ENCODE results near the gene ERFE. TPM values are rescaled to one million over a fixed set of nuclear protein-coding genes. Genes with fewer than 3 reads are reported as not detected.

Gene ERFE
- total and polyA plus RNA-seq, 10 of the 15 experiments (the other 5 are each of a cell fraction or from before 2014, with no cell fraction given), result not detected

- H2AFZ ChIP-seq (ENCODE audit: control insufficient read depth, low read depth, low read length), result no peak overlapping the region
- H3K9ac ChIP-seq (ENCODE audit: control insufficient read depth, insufficient read depth, low read length), result no peak overlapping the region
- FAIRE-seq (no peak), ATAC-seq (no peak), DNase-seq (ENCODE audit: low read depth, low spot score) (no peak)
- H3K4me1 ChIP-seq (ENCODE audit: control insufficient read depth, insufficient read depth, low read length), result no peaks in the 10 kb centered on the region; the same call in 1 of the 2 replicates
- H4K20me1 ChIP-seq (ENCODE audit: control insufficient read depth, insufficient read depth), result no peaks in the 10 kb centered on the region
- no peaks in the 10 kb centered on the region for H3K36me3 ChIP-seq (ENCODE audit: control insufficient read depth in 2 of 2, insufficient read depth in 2 of 2, low read length in 1 of 2)
- no TSS peak for BruUV-seq (replicated peaks)
- in situ Hi-C loops (cut with MboI), result no loop called here
- no peaks in the 10 kb centered on the region for H3K27me3 ChIP-seq (replicated peaks in 1 of 2; ENCODE audit: control insufficient read depth in 2 of 2, insufficient read depth in 2 of 2, low read length in 1 of 2)
- ChIA-PET SMC1A (ENCODE audit: uncharacterized antibody, unreplicated experiment) (no interaction called here), POLR2A (no interaction called here), CTCF (no interaction called here), RAD21 (ENCODE audit: unreplicated experiment) (no interaction called here)
- no peak overlapping the region for H3K4me3 ChIP-seq
- no peaks in the 10 kb centered on the region for H3K79me2 ChIP-seq (ENCODE audit: control insufficient read depth, insufficient read depth, low read length)
- intact Hi-C loops (cut with micrococcal nuclease; ENCODE audit: unreplicated experiment), result no loop called here
- H3K27ac ChIP-seq (ENCODE audit: control insufficient read depth, insufficient read depth), result no peak overlapping the region
- 65% methylated on average over 16 of the region's 16 CpGs for WGBS (ENCODE audit: insufficient coverage, insufficient replicate concordance, low lambda C conversion rate, missing lambda C conversion rate)
- H3K4me2 ChIP-seq (ENCODE audit: control insufficient read depth, insufficient read depth), result no peak overlapping the region
- no peaks in the 10 kb centered on the region; the same call in 2 of the 3 replicates for H3K9me3 ChIP-seq (replicated peaks; ENCODE audit: control insufficient read depth, insufficient read depth, low read length)
- no peak for TF ChIP-seq ZNF217 (IDR thresholded peaks at IDR 0.05)
- no peak for TF ChIP-seq ATF7 (IDR thresholded peaks at IDR 0.05; ENCODE audit: low read depth)
- TF ChIP-seq EP300 (IDR thresholded peaks at IDR 0.05; ENCODE audit: borderline replicate concordance in 1 of 2, control insufficient read depth in 1 of 2, low read depth in 2 of 2, low read length in 2 of 2), result no peak
- TF ChIP-seq KAT2A (conservative IDR thresholded peaks at IDR 0.05; ENCODE audit: control insufficient read depth, low read depth, low read length), result no peak
- no peak for TF ChIP-seq EED (IDR thresholded peaks at IDR 0.05; ENCODE audit: low read depth)
Measured at GRCh38 chr2:238114331-238114841, 44.4 kb upstream of the ERFE start.

- Histone ChIP-seq H3K9me3 (replicated peaks; ENCODE audit: control insufficient read depth, insufficient read depth, low read length) (no peaks in the 10 kb centered on the region; the same call in 2 of the 3 replicates), H3K9ac (ENCODE audit: control insufficient read depth, insufficient read depth, low read length) (no peak overlapping the region), H3K4me1 (ENCODE audit: control insufficient read depth, insufficient read depth, low read length) (no peaks in the 10 kb centered on the region), H4K20me1 (ENCODE audit: control insufficient read depth, insufficient read depth) (no peaks in the 10 kb centered on the region), H3K79me2 (ENCODE audit: control insufficient read depth, insufficient read depth, low read length) (no peaks in the 10 kb centered on the region), H3K4me2 (ENCODE audit: control insufficient read depth, insufficient read depth) (no peak overlapping the region), H3K27me3 (replicated peaks in 1 of 2; ENCODE audit: control insufficient read depth in 2 of 2, insufficient read depth in 2 of 2, low read length in 1 of 2) (no peaks in the 10 kb centered on the region), H3K4me3 (no peak overlapping the region), H2AFZ (ENCODE audit: control insufficient read depth, low read depth, low read length) (no peak overlapping the region), H3K36me3 (ENCODE audit: control insufficient read depth in 2 of 2, insufficient read depth in 2 of 2, low read length in 1 of 2) (no peaks in the 10 kb centered on the region), H3K27ac (ENCODE audit: control insufficient read depth, insufficient read depth) (no peak overlapping the region)
- in situ Hi-C loops (cut with MboI), result no loop called here
- DNase-seq (ENCODE audit: low read depth, low spot score) (no peak), FAIRE-seq (no peak), ATAC-seq (no peak)
- RAD21 ChIA-PET (ENCODE audit: unreplicated experiment), result no interaction called here
- no peak for TF ChIP-seq USF1 (IDR thresholded peaks at IDR 0.05; ENCODE audit: borderline replicate concordance, extremely low read length, insufficient read depth, low read depth, low read length)
- TF ChIP-seq MXI1 (IDR thresholded peaks at IDR 0.05; ENCODE audit: low read depth, low read length), result no peak
- no peak for TF ChIP-seq RCOR1 (conservative IDR thresholded peaks at IDR 0.05; ENCODE audit: low read depth, low read length)
- TF ChIP-seq EP300 (IDR thresholded peaks at IDR 0.05; ENCODE audit: borderline replicate concordance in 1 of 2, control insufficient read depth in 1 of 2, low read depth in 2 of 2, low read length in 2 of 2), result no peak
- TF ChIP-seq SP1 (IDR thresholded peaks at IDR 0.05; ENCODE audit: low read depth, low read length), result no peak
- TF ChIP-seq HSF1 (IDR thresholded peaks at IDR 0.05; ENCODE audit: low read depth, low read length), result no peak
- TF ChIP-seq SUZ12 (IDR thresholded peaks at IDR 0.05; ENCODE audit: unreplicated experiment), result no peak
- SMC1A ChIA-PET (ENCODE audit: uncharacterized antibody, unreplicated experiment), result no interaction called here
- CTCF ChIA-PET, result no interaction called here
- intact Hi-C loops (cut with micrococcal nuclease; ENCODE audit: unreplicated experiment), result no loop called here
- no TSS peak for BruUV-seq (replicated peaks)
- 68% methylated on average over 31 of the region's 32 CpGs for WGBS (ENCODE audit: insufficient coverage, insufficient replicate concordance, low lambda C conversion rate, missing lambda C conversion rate)
- POLR2A ChIA-PET, result no interaction called here
Measured at GRCh38 chr2:238114851-238115660, 43.7 kb upstream of the ERFE start.

Measured in GM12878 (cell line).